HepG2 (cell line): ENCODE results near the gene KRT32. TPM values are rescaled to one million over a fixed set of nuclear protein-coding genes. Genes with fewer than 3 reads are reported as not detected.

Experiments used
- ATAC-seq: fragments of 200-7000 bp; cut with Tn5 transposase; 3 replicates; pipeline ENCODE4 v1.9.1; 2020; ENCODE audit warnings: mild to moderate bottlenecking, moderate library complexity
- BruUV-seq: library from RNA; stranded (reverse); fragments of 400-500 nt; replicated peaks from 2 replicates; lab custom pipeline; 2021; lab: Mats Ljungman, UMichigan
- CTCF ChIA-PET: fragments of 300-600 bp; formaldehyde crosslinking; extraction: SDS; loops from one replicate; lab custom pipeline; 2021; ENCODE audit warnings: low total read pairs, inconsistent platforms, low intra/inter-chr PET ratio; lab: Yijun Ruan, JAX
- POLR2A ChIA-PET: fragments of 350-600 bp; sonication (Branson Sonifier 250); formaldehyde crosslinking; loops from one replicate; lab custom pipeline; 2020; ENCODE audit warnings: antibody characterized with exemption, inconsistent platforms; lab: Yijun Ruan, JAX
- DNase-seq: peaks from one replicate; pipeline ENCODE4 v3.0.0-alpha.2; 2015; ENCODE audit warnings: low spot score
- FAIRE-seq: peaks from 3 replicates; lab custom pipeline; 2011; peaks lifted over from hg19 to GRCh38; lab: Jason Lieb, UNC
- H2AFZ ChIP-seq: one replicate; pipeline ENCODE4 v1.6.1; 2011; ENCODE audit warnings: low read length, inconsistent platforms
- H3K27ac ChIP-seq: fragments of 300-600 bp; 3 replicates; pipeline ENCODE4 v1.8.0; 2011; ENCODE audit warnings: mixed run types, mild to moderate bottlenecking, mixed read lengths, low read length, inconsistent platforms; ENCODE audit not compliant: insufficient read depth; ENCODE audit errors: extremely low read length
- H3K27me3 ChIP-seq, 2 experiments: fragments of 200-600 bp in 1 of 2; 2 replicates in 1 of 2; 3 replicates in 1 of 2; pipeline versions ENCODE4 v1.6.0 to v1.8.0; 2011; ENCODE audit warnings: low read length in 2 of 2, mild to moderate bottlenecking in 2 of 2, moderate library complexity in 2 of 2, inconsistent platforms in 1 of 2; ENCODE audit not compliant: insufficient read depth in 2 of 2, control insufficient read depth in 1 of 2
- H3K36me3 ChIP-seq, 2 experiments: fragments of 200-600 bp in 1 of 2; replicated peaks in 1 of 2; 2 replicates in 1 of 2; 3 replicates in 1 of 2; pipeline versions ENCODE4 v1.5.1 to v1.8.0; 2011; ENCODE audit warnings: low read length in 2 of 2, inconsistent platforms in 1 of 2; ENCODE audit not compliant: insufficient read depth in 2 of 2, control insufficient read depth in 1 of 2
- H3K4me1 ChIP-seq: 2 replicates; pipeline ENCODE4 v1.5.1; 2012; ENCODE audit warnings: low read length, inconsistent platforms; ENCODE audit not compliant: insufficient read depth
- H3K4me2 ChIP-seq: 2 replicates; pipeline ENCODE4 v1.6.0; 2011; ENCODE audit warnings: low read depth, low read length, inconsistent platforms
- H3K4me3 ChIP-seq, 3 experiments: fragments of 200-600 bp in 1 of 3; sonication (generic), shearing (Covaris generic) in 1 of 3; replicated peaks in 1 of 3; 2 replicates each; pipeline ENCODE4 v1.5.1; 2011 to 2016; ENCODE audit warnings: low read length in 3 of 3, inconsistent platforms in 2 of 3, low read depth in 2 of 3, mild to moderate bottlenecking in 2 of 3, control low read depth in 1 of 3, mixed read lengths in 1 of 3; ENCODE audit not compliant: insufficient read depth in 1 of 3
- H3K79me2 ChIP-seq: one replicate; pipeline ENCODE4 v1.6.1; 2011; ENCODE audit warnings: low read length, inconsistent platforms; ENCODE audit not compliant: insufficient read depth
- H3K9ac ChIP-seq: 2 replicates; pipeline ENCODE4 v1.6.0; 2011; ENCODE audit warnings: mild to moderate bottlenecking, low read depth, low read length, inconsistent platforms; ENCODE audit not compliant: insufficient read depth
- H3K9me3 ChIP-seq: 2 replicates; pipeline ENCODE4 v1.5.1; 2012; ENCODE audit warnings: mild to moderate bottlenecking, low read length
- H4K20me1 ChIP-seq: 2 replicates; pipeline ENCODE4 v1.6.0; 2011; ENCODE audit warnings: inconsistent platforms, mild to moderate bottlenecking, low read length, moderate library complexity; ENCODE audit not compliant: insufficient read depth
- BATF2 ChIP-seq: sonication (generic); formaldehyde crosslinking; IDR thresholded peaks from 2 replicates; pipeline ENCODE4 v1.8.0; 2022; ENCODE audit warnings: mild to moderate bottlenecking, missing genetic modification reagents, moderate library complexity
- GABPB1 ChIP-seq: IDR thresholded peaks from 2 replicates; pipeline ENCODE4 v1.6.1; 2016; ENCODE audit warnings: mild to moderate bottlenecking, missing genetic modification reagents, moderate library complexity, missing compliant biosample characterization
- HMGA1 ChIP-seq: sonication (generic); formaldehyde crosslinking; conservative IDR thresholded peaks from 2 replicates; pipeline ENCODE4 v1.4.0; 2020; ENCODE audit warnings: missing genetic modification reagents
- KMT2A ChIP-seq: sonication (generic); formaldehyde crosslinking; IDR thresholded peaks from 2 replicates; pipeline ENCODE4 v1.4.0; 2020; ENCODE audit warnings: missing genetic modification reagents
- POLR2AphosphoS5 ChIP-seq: IDR thresholded peaks from 2 replicates; pipeline ENCODE4 v1.6.1; 2012; ENCODE audit warnings: low read depth, low read length
- RBM22 ChIP-seq: fragments of 200-400 bp; formaldehyde crosslinking; optimal IDR thresholded peaks from 2 replicates; pipeline ENCODE3; 2017; ENCODE audit warnings: mild to moderate bottlenecking, low read length, moderate library complexity
- RXRA ChIP-seq: sonication (generic); formaldehyde crosslinking; IDR thresholded peaks from 2 replicates; pipeline ENCODE4 v1.5.1; 2020; ENCODE audit warnings: missing genetic modification reagents
- TGIF2 ChIP-seq: IDR thresholded peaks from 2 replicates; pipeline ENCODE4 v1.6.1; 2016; ENCODE audit warnings: control low read depth, missing compliant biosample characterization
- TMF1 ChIP-seq: sonication (generic); formaldehyde crosslinking; IDR thresholded peaks from 2 replicates; pipeline ENCODE4 v1.8.1; 2022; ENCODE audit warnings: low read depth, missing genetic modification reagents
- ZKSCAN1 ChIP-seq: fragments of 150-350 bp; IDR thresholded peaks from 2 replicates; pipeline ENCODE4 v1.6.1; 2014; ENCODE audit warnings: low read length
- ZNF30 ChIP-seq: sonication (generic); formaldehyde crosslinking; IDR thresholded peaks from 2 replicates; pipeline ENCODE4 v1.5.0; 2020; ENCODE audit warnings: mild to moderate bottlenecking, missing genetic modification reagents
- ZNF337 ChIP-seq: sonication (generic); formaldehyde crosslinking; IDR thresholded peaks from 2 replicates; pipeline ENCODE4 v1.5.1; 2020; ENCODE audit warnings: missing genetic modification reagents, low read depth, mild to moderate bottlenecking, borderline replicate concordance
- WGBS: methylation state at CpG from one replicate; pipeline ENCODE4 v1.1.6; 2017; ENCODE audit warnings: low lambda C conversion rate; 5-methylcytosine and 5-hydroxymethylcytosine counted together
- in situ Hi-C: cut with HindIII; loops from 2 replicates; pipeline ENCODE4 v1.10.0; 2017; ENCODE audit warnings: low pct_unique_long_range_greater_than_20kb; ENCODE audit not compliant: extremely low pct_ligation_motif_present
- intact Hi-C: fragments of 100-400 bp; cut with micrococcal nuclease; formaldehyde crosslinking; loops from one replicate; pipeline ENCODE4 v1.10.0; 2022; ENCODE audit not compliant: unreplicated experiment
- polyA plus RNA-seq, 8 experiments: library from polyadenylated mRNA; depleted of rRNA in 3 of 8; stranded (reverse) in 7 of 8; unstranded in 1 of 8; fragments of >200 nt; fragmentation: Illumina TruSeq in 4 of 8; extraction: Trizol in 4 of 8; gene quantifications; 2 replicates each; pipeline versions ENCODE4 v1.2.1 to v1.2.3, GENCODE V29; 2011 to 2016; ENCODE audit warnings: low read depth in 4 of 8, missing spikeins in 1 of 8, mixed read lengths in 1 of 8; ENCODE audit not compliant: insufficient read depth in 1 of 8
- total RNA-seq, 5 experiments: library from RNA; depleted of rRNA; stranded (reverse); fragments of >200 nt; fragmentation: Illumina TruSeq; extraction: Trizol; gene quantifications; 2 replicates each; pipeline ENCODE4 v1.2.3, GENCODE V29; 2016; ENCODE audit warnings: low read depth in 1 of 5
- TF ChIP-seq, protein P1 (sequence below): sonication (generic); formaldehyde crosslinking; IDR thresholded peaks from 2 replicates; pipeline ENCODE4 v1.8.1; 2022; ENCODE audit warnings: mild to moderate bottlenecking, missing genetic modification reagents
- TF ChIP-seq, protein P2 (sequence below): sonication (generic); formaldehyde crosslinking; IDR thresholded peaks from 2 replicates; pipeline ENCODE4 v1.4.0; 2020; ENCODE audit warnings: mild to moderate bottlenecking, missing genetic modification reagents

The KRT32 gene
- total and polyA plus RNA-seq, 2 of the 13 experiments (the other 11 are each of a cell fraction or from before 2014, with no cell fraction given), result not detected

GRCh38 chr17:41446806-41447205, 20.4 kb downstream of the KRT32 start:
- Histone ChIP-seq H2AFZ (no peak overlapping the region), H3K4me1 (no peaks in the 10 kb centered on the region), H3K27ac (no peak overlapping the region), H3K79me2 (no peaks in the 10 kb centered on the region), H3K4me2 (no peak overlapping the region), H3K9ac (no peak overlapping the region), H3K27me3 (no peaks in the 10 kb centered on the region), H4K20me1 (no peaks in the 10 kb centered on the region), H3K36me3 (no peaks in the 10 kb centered on the region), H3K9me3 (no peaks in the 10 kb centered on the region), H3K4me3 (no peak overlapping the region)
- TF ChIP-seq TGIF2 (CRISPR knock-in tag), result no peak
- TF ChIP-seq, protein P1, sequence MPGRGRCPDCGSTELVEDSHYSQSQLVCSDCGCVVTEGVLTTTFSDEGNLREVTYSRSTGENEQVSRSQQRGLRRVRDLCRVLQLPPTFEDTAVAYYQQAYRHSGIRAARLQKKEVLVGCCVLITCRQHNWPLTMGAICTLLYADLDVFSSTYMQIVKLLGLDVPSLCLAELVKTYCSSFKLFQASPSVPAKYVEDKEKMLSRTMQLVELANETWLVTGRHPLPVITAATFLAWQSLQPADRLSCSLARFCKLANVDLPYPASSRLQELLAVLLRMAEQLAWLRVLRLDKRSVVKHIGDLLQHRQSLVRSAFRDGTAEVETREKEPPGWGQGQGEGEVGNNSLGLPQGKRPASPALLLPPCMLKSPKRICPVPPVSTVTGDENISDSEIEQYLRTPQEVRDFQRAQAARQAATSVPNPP (CRISPR knock-in tag), result no peak
- TF ChIP-seq TMF1 (CRISPR knock-in tag), result no peak
- no peak for TF ChIP-seq RXRA (CRISPR knock-in tag)
- TF ChIP-seq RBM22, result no peak
- TF ChIP-seq POLR2AphosphoS5, result no peak
- ATAC-seq (no peak), DNase-seq (no peak), FAIRE-seq (no peak)
- ChIA-PET POLR2A (no interaction called here), CTCF (no interaction called here)
- 4% methylated on average over 2 of the region's 2 CpGs for WGBS
- in situ Hi-C loops, result no loop called here
- intact Hi-C loops, result no loop called here
- BruUV-seq, result no TSS peak

GRCh38 chr17:41444640-41445039, 22.5 kb downstream of the KRT32 start:
- no peak overlapping the region for H2AFZ ChIP-seq
- no peaks in the 10 kb centered on the region for H3K79me2 ChIP-seq
- no peak overlapping the region for H3K4me2 ChIP-seq
- 30% methylated on average over 3 of the region's 3 CpGs for WGBS
- H4K20me1 ChIP-seq, result no peaks in the 10 kb centered on the region
- intact Hi-C loops, result no loop called here
- ATAC-seq (no peak), DNase-seq (no peak), FAIRE-seq (no peak)
- ChIA-PET CTCF (no interaction called here), POLR2A (no interaction called here)
- no TSS peak for BruUV-seq
- H3K27ac ChIP-seq, result no peak overlapping the region
- H3K4me3 ChIP-seq, result no peak overlapping the region
- in situ Hi-C loops, result no loop called here
- no peaks in the 10 kb centered on the region; a peak in 1 of 5 replicates for H3K27me3 ChIP-seq
- H3K9me3 ChIP-seq, result no peaks in the 10 kb centered on the region
- H3K36me3 ChIP-seq, result no peaks in the 10 kb centered on the region
- H3K4me1 ChIP-seq, result peaks cover 2% of the 10 kb centered on the region; the same call in 1 of the 2 replicates
- H3K9ac ChIP-seq, result no peak overlapping the region
- no peak for TF ChIP-seq GABPB1 (CRISPR knock-in tag)
- TF ChIP-seq ZNF30, result no peak
- no peak for TF ChIP-seq ZNF337 (CRISPR knock-in tag)
- no peak for TF ChIP-seq ZKSCAN1
- no peak for TF ChIP-seq BATF2 (CRISPR knock-in tag)
- no peak for TF ChIP-seq HMGA1
- TF ChIP-seq KMT2A (CRISPR knock-in tag), result no peak
- TF ChIP-seq, protein P2, sequence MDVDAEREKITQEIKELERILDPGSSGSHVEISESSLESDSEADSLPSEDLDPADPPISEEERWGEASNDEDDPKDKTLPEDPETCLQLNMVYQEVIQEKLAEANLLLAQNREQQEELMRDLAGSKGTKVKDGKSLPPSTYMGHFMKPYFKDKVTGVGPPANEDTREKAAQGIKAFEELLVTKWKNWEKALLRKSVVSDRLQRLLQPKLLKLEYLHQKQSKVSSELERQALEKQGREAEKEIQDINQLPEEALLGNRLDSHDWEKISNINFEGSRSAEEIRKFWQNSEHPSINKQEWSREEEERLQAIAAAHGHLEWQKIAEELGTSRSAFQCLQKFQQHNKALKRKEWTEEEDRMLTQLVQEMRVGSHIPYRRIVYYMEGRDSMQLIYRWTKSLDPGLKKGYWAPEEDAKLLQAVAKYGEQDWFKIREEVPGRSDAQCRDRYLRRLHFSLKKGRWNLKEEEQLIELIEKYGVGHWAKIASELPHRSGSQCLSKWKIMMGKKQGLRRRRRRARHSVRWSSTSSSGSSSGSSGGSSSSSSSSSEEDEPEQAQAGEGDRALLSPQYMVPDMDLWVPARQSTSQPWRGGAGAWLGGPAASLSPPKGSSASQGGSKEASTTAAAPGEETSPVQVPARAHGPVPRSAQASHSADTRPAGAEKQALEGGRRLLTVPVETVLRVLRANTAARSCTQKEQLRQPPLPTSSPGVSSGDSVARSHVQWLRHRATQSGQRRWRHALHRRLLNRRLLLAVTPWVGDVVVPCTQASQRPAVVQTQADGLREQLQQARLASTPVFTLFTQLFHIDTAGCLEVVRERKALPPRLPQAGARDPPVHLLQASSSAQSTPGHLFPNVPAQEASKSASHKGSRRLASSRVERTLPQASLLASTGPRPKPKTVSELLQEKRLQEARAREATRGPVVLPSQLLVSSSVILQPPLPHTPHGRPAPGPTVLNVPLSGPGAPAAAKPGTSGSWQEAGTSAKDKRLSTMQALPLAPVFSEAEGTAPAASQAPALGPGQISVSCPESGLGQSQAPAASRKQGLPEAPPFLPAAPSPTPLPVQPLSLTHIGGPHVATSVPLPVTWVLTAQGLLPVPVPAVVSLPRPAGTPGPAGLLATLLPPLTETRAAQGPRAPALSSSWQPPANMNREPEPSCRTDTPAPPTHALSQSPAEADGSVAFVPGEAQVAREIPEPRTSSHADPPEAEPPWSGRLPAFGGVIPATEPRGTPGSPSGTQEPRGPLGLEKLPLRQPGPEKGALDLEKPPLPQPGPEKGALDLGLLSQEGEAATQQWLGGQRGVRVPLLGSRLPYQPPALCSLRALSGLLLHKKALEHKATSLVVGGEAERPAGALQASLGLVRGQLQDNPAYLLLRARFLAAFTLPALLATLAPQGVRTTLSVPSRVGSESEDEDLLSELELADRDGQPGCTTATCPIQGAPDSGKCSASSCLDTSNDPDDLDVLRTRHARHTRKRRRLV (CRISPR knock-in tag), result no peak
